Neutrophil (primary cell): ENCODE data around the gene NDNF.

Experiments
- H3K27ac ChIP-seq: fragments of 200-600 bp; sonication (generic); 2 replicates; pipeline ENCODE4 v1.5.1; 2016; ENCODE audit warnings: mild to moderate bottlenecking, moderate library complexity
- H3K27me3 ChIP-seq: fragments of 200-600 bp; sonication (generic); 2 replicates; pipeline ENCODE4 v1.6.0; 2016; ENCODE audit warnings: mild to moderate bottlenecking
- H3K36me3 ChIP-seq: fragments of 200-600 bp; sonication (generic); 2 replicates; pipeline ENCODE4 v1.5.1; 2017
- H3K4me1 ChIP-seq, 2 experiments: fragments of 200-600 bp in 1 of 2; sonication (generic) in 1 of 2; 1 replicate in 1 of 2; 2 replicates in 1 of 2; pipeline versions ENCODE4 v1.5.1 to v1.6.1; 2013 to 2016; ENCODE audit warnings: low read depth in 1 of 2, low read length in 1 of 2, mild to moderate bottlenecking in 1 of 2, moderate library complexity in 1 of 2; ENCODE audit not compliant: control insufficient read depth in 1 of 2, insufficient read depth in 1 of 2
- H3K4me3 ChIP-seq, 2 experiments: fragments of 200-600 bp in 1 of 2; sonication (generic) in 1 of 2; 1 replicate in 1 of 2; 2 replicates in 1 of 2; pipeline ENCODE4 v1.5.1; 2013 to 2016; ENCODE audit warnings: low read depth in 1 of 2, low read length in 1 of 2, mild to moderate bottlenecking in 1 of 2, moderate library complexity in 1 of 2
- H3K9me3 ChIP-seq: fragments of 200-600 bp; sonication (generic); 2 replicates; pipeline ENCODE4 v1.5.1; 2016
- TF ChIP-seq, protein P1 (sequence below): fragments of 200-600 bp; sonication (generic); IDR thresholded peaks from 2 replicates; pipeline ENCODE4 v1.5.1; 2016; ENCODE audit warnings: antibody characterized with exemption

NDNF gene

DNA sequence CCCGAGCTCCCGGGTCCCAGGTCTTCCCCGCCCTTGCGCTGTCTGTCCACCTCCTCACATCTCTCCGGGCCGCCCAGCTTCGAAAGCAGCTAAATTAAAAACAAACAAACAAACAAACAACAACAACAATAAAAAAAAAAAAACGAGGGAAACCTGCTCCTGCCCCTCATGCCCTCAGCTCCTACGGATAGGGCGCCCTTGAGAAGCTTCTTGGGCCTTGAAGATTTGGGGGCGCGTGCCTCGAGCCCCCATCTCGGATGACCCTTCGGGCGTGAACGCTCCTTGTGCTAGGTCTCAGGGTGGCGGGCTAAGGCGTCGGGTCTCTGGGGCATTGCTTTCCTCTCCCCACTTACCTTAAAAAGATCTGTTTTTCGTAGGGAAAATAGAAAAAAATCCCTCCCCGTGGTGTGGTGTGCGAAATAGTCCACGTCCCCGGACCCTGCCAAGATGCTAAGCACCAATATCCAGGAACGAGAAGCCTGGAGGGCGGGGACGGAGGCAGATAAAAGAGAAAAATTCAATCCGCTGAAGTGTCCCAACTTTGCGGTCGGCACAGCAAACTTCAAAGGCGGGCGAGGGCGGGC, 603 bp downstream of the NDNF start:
- Histone ChIP-seq H3K4me3 (peak overlapping the region; percentile 48 to 55), H3K27ac (no peak overlapping the region)
- TF ChIP-seq, protein P1, sequence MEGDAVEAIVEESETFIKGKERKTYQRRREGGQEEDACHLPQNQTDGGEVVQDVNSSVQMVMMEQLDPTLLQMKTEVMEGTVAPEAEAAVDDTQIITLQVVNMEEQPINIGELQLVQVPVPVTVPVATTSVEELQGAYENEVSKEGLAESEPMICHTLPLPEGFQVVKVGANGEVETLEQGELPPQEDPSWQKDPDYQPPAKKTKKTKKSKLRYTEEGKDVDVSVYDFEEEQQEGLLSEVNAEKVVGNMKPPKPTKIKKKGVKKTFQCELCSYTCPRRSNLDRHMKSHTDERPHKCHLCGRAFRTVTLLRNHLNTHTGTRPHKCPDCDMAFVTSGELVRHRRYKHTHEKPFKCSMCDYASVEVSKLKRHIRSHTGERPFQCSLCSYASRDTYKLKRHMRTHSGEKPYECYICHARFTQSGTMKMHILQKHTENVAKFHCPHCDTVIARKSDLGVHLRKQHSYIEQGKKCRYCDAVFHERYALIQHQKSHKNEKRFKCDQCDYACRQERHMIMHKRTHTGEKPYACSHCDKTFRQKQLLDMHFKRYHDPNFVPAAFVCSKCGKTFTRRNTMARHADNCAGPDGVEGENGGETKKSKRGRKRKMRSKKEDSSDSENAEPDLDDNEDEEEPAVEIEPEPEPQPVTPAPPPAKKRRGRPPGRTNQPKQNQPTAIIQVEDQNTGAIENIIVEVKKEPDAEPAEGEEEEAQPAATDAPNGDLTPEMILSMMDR, result no peak

DNA sequence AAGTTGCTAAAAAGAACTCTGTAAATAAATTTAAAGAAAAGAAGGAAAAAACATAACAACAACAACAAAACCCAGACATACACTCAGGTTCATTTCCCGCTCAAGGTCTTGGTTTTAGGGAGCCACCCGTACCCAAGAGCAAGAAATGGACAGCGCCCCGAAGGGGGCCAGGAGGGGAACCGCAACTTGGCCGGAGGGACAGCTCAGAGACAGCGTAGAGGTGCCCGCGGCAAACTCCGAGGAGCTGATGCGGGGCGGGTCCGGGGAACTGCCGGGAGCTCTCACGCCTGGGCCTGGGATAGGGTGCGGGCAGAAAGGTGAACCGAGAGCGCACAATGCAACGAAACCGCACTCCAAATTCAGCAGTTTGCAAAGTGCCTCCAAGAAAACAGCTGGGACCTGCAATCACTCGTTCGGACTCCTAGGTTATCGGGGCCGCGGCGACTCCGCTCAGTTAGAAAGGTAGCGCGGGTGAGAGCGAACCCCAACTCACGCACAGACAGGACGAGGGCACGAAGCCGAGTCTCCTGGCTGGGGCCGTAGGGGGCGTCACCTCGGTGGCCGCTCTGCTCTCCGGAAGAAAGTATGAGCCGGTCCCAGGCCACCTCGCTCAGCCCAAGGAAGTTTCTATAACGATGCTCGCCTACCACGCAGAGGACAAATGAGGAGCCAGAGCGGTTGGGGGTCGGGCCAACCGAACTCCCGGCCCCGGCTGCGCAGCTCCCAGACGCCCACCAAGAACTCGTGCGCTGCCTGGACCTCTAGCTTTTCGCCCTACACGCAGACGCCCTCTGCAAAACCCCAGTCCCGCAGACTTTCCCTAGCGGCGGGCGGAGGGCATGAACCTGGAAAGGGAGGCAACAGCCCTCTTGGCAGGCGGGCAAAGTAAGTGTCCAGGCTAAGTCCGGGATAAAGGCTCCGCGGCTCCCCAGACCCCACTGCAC, 1.4 kb downstream of the NDNF start:
- no peak overlapping the region for H3K27ac ChIP-seq
- H3K27me3 ChIP-seq, result peaks cover 98% of the 10 kb centered on the region
- H3K36me3 ChIP-seq, result no peaks in the 10 kb centered on the region
- H3K9me3 ChIP-seq, result no peaks in the 10 kb centered on the region
- peak overlapping the region; percentile 48 to 55 for H3K4me3 ChIP-seq
- H3K4me1 ChIP-seq, result peaks cover 22 to 23% of the 10 kb centered on the region in 2 experiments
- TF ChIP-seq, protein P1, result no peak

More for the DNA sequence above, 603 bp downstream of the NDNF start:
- H3K36me3 ChIP-seq, result no peaks in the 10 kb centered on the region
- H3K4me1 ChIP-seq, result peaks cover 22 to 23% of the 10 kb centered on the region in 2 experiments
- H3K27me3 ChIP-seq, result peaks cover 99% of the 10 kb centered on the region
- no peaks in the 10 kb centered on the region for H3K9me3 ChIP-seq

DNA sequence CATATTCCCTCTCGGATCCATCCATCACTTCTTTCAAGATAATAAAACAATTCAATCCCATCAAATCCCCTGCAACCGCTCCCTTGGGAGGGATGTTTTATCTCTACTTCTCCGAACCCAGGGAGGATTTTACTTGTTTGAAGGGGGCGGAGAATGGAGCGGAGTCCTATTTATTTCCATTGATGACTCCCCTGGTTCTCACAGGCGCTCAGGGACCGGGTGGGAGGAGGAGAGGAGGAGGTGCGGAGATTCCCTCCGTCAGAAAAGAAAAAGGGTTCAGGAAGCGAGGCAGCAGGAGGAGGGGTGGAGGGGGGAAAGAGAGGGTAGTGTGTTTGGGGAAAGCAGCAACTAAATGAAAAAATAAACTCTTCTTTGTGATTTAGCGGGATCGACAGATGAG, 2.1 kb downstream of the NDNF start:
- Histone ChIP-seq H3K27me3 (peaks cover 91% of the 10 kb centered on the region), H3K9me3 (no peaks in the 10 kb centered on the region), H3K4me1 (peaks cover 22 to 23% of the 10 kb centered on the region in 2 experiments), H3K4me3 (no peak overlapping the region), H3K36me3 (no peaks in the 10 kb centered on the region), H3K27ac (no peak overlapping the region)
- TF ChIP-seq, protein P1, result no peak

DNA sequence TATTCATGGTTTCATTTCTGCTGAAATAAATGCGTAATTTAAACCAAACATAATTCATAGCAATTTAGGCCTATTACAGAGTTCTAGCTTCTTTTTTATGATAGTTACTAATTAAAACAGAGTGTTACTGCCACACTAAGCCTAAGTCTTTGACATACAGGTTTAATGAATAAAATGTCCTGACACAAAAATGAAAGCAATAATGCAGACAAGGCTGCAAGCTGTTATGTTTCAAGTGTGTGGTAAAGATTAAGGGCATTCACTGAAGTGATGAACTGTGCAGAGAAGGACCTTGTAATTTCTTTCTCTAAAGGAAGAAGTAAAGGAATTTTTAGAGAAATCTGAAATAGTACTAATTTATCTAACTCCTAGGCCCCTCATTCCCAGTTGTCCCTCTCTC, 2.9 kb downstream of the NDNF start:
- Histone ChIP-seq H3K27ac (no peak overlapping the region), H3K4me3 (no peak overlapping the region), H3K4me1 (peaks cover 23 to 25% of the 10 kb centered on the region in 2 experiments), H3K9me3 (no peaks in the 10 kb centered on the region), H3K27me3 (peaks cover 83% of the 10 kb centered on the region), H3K36me3 (no peaks in the 10 kb centered on the region)
- TF ChIP-seq, protein P1, result no peak

DNA sequence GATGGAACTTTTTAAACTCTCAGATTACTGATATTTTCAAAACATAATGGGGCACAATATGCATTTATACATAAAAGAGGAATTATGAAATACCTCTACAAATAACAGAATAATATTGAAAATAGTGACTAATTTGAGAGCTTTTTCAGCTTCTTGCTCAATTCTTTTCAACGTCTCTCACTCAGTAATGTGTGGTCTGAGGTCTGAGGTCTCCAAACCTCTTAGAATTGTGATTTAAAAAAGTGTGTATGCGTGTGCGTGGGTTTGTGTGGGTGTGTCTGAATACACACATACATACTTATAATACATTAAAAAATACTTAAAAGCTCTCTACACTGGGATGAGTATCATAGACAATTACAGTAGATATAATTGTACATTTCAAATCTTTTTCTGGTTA, 7.9 kb downstream of the NDNF start:
- Histone ChIP-seq H3K4me1 (peaks cover 3 to 9% of the 10 kb centered on the region in 2 experiments), H3K4me3 (no peak overlapping the region), H3K27ac (no peak overlapping the region), H3K9me3 (no peaks in the 10 kb centered on the region), H3K36me3 (no peaks in the 10 kb centered on the region), H3K27me3 (peaks cover 33% of the 10 kb centered on the region)
- TF ChIP-seq, protein P1, result no peak
